A673 (cell line): Measurements from ENCODE around the gene CFAP68. TPM values are rescaled to one million over a fixed set of nuclear protein-coding genes. Genes with fewer than 3 reads are reported as not detected.

Experiments
- BruUV-seq: library from RNA; stranded (reverse); fragments of 400-500 nt; replicated peaks from 2 replicates; lab custom pipeline; 2021; lab: Mats Ljungman, UMichigan
- CTCF ChIA-PET: fragments of 300-600 bp; sonication (Branson Sonifier 250); formaldehyde crosslinking; loops from one replicate; lab custom pipeline; 2022; ENCODE audit warnings: antibody characterized with exemption; lab: Charles Lee
- POLR2A ChIA-PET: fragments of 300-600 bp; sonication (Branson Sonifier 250); formaldehyde crosslinking; loops from one replicate; lab custom pipeline; 2022; ENCODE audit warnings: antibody characterized with exemption; ENCODE audit not compliant: low non-redundant PET; lab: Charles Lee
- DNase-seq: peaks from one replicate; pipeline ENCODE4 v3.0.0-alpha.2; 2015; ENCODE audit warnings: low spot score
- H3K27ac ChIP-seq: fragments of 200-600 bp; sonication (generic); 2 replicates; pipeline ENCODE4 v1.5.1; 2016; ENCODE audit warnings: mixed run types, low read depth, mild to moderate bottlenecking, mixed read lengths, antibody characterized with exemption, low read length; ENCODE audit not compliant: poor library complexity, severe bottlenecking
- H3K27me3 ChIP-seq: fragments of 200-600 bp; sonication (generic); replicated peaks from 2 replicates; pipeline ENCODE4 v1.6.1; 2017; ENCODE audit warnings: mixed run types, low read depth, mild to moderate bottlenecking, mixed read lengths, antibody characterized with exemption, low read length; ENCODE audit not compliant: insufficient read depth, poor library complexity
- H3K36me3 ChIP-seq: fragments of 200-600 bp; sonication (generic); 2 replicates; pipeline ENCODE4 v1.6.1; 2016; ENCODE audit warnings: mixed run types, mild to moderate bottlenecking, mixed read lengths, antibody characterized with exemption, low read length; ENCODE audit not compliant: insufficient read depth, poor library complexity, severe bottlenecking
- H3K4me1 ChIP-seq: fragments of 200-600 bp; sonication (generic); 2 replicates; pipeline ENCODE4 v1.6.1; 2017; ENCODE audit warnings: mixed run types, mild to moderate bottlenecking, mixed read lengths, antibody characterized with exemption, low read length; ENCODE audit not compliant: insufficient read depth, poor library complexity, severe bottlenecking
- H3K4me3 ChIP-seq: fragments of 200-600 bp; sonication (generic); 2 replicates; pipeline ENCODE4 v1.5.1; 2016; ENCODE audit warnings: low read depth, mixed run types, mild to moderate bottlenecking, mixed read lengths, low read length; ENCODE audit not compliant: poor library complexity, severe bottlenecking
- H3K9me3 ChIP-seq: fragments of 200-600 bp; sonication (generic); 2 replicates; pipeline ENCODE4 v1.6.1; 2016; ENCODE audit warnings: mixed run types, low read depth, mild to moderate bottlenecking, mixed read lengths, antibody characterized with exemption, low read length; ENCODE audit not compliant: poor library complexity, severe bottlenecking
- CTCF ChIP-seq: fragments of 300-800, 200-600 bp; sonication (generic); conservative IDR thresholded peaks from 2 replicates; pipeline ENCODE4 v1.5.1; 2017; ENCODE audit warnings: low read depth, mild to moderate bottlenecking, antibody characterized with exemption, low read length, moderate library complexity, mixed read lengths
- EZH2 ChIP-seq: fragments of 200-600 bp; sonication (generic); IDR thresholded peaks from 2 replicates; pipeline ENCODE4 v1.6.1; 2017; ENCODE audit warnings: borderline replicate concordance, low read depth, mild to moderate bottlenecking, mixed read lengths, antibody characterized with exemption, low read length; ENCODE audit not compliant: poor library complexity, severe bottlenecking
- intact Hi-C: fragments of 100-400 bp; cut with micrococcal nuclease; formaldehyde crosslinking; loops from one replicate; pipeline ENCODE4 v1.10.0; 2022; ENCODE audit not compliant: unreplicated experiment
- total RNA-seq: library from RNA; stranded (reverse); gene quantifications from 2 replicates; pipeline ENCODE4 v1.2.3, GENCODE V29; 2021

CFAP68 gene
- total RNA-seq, 1 experiment from 2014 or later = 16.9 TPM

- ChIA-PET CTCF (no interaction called here), POLR2A (no interaction called here)
- no peaks in the 10 kb centered on the region for H3K36me3 ChIP-seq
- H3K9me3 ChIP-seq = no peaks in the 10 kb centered on the region
- H3K4me1 ChIP-seq = no peaks in the 10 kb centered on the region
- H3K4me3 ChIP-seq = no peak overlapping the region
- no peak overlapping the region for H3K27ac ChIP-seq
- intact Hi-C loops = no loop called here
- BruUV-seq = no TSS peak
- H3K27me3 ChIP-seq = no peaks in the 10 kb centered on the region
- TF ChIP-seq CTCF = no peak
- no peak for TF ChIP-seq EZH2
- no peak for DNase-seq
Measured at GRCh38 chr11:111886844-111887243, 7.5 kb downstream of the CFAP68 start.

GRCh38 chr11:111905411-111905810, 26.1 kb downstream of the CFAP68 start:
- no peaks in the 10 kb centered on the region for H3K4me1 ChIP-seq
- no peaks in the 10 kb centered on the region for H3K27me3 ChIP-seq
- CTCF ChIA-PET = no interaction called here
- TF ChIP-seq CTCF (no peak), EZH2 (no peak)
- intact Hi-C loops = no loop called here
- H3K27ac ChIP-seq = no peak overlapping the region
- H3K9me3 ChIP-seq = no peaks in the 10 kb centered on the region
- no peaks in the 10 kb centered on the region for H3K36me3 ChIP-seq
- H3K4me3 ChIP-seq = no peak overlapping the region
- BruUV-seq = no TSS peak
- POLR2A ChIA-PET = no interaction called here
- no peak for DNase-seq

DNA sequence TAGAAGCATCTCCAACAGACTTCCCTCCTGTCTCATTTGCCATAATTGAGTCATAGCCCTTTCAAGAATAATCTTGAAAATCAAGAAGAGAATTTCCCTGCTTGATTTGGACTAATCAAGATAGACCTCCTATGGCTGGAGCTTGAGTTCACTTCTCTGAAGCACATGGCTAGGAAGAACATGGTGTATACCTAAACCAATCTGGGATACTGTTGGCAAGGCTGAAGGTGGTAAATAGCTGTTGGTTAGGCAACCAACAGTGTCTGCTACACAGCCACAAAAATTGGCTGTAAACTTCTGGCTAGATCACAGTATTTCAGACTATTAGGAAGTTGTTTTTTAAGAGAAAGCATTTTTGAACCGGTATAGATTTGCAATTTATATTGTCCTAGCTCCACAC, 27.3 kb downstream of the CFAP68 start:
- intact Hi-C loops = no loop called here
- Histone ChIP-seq H3K27me3 (no peaks in the 10 kb centered on the region), H3K9me3 (no peaks in the 10 kb centered on the region), H3K36me3 (no peaks in the 10 kb centered on the region), H3K27ac (no peak overlapping the region), H3K4me1 (no peaks in the 10 kb centered on the region), H3K4me3 (no peak overlapping the region)
- POLR2A ChIA-PET = no interaction called here
- BruUV-seq = no TSS peak
- DNase-seq = no peak
- TF ChIP-seq EZH2 = no peak
- TF ChIP-seq CTCF = no peak
- CTCF ChIA-PET = no interaction called here
